Umbilical cord (tissue), 2 donors: ENCODE measurements around the gene GK2. TPM values are rescaled to one million over a fixed set of nuclear protein-coding genes. Genes with fewer than 3 reads are reported as not detected.

Experiments used
- DNase-seq: peaks from one replicate; pipeline ENCODE4 v3.0.0-alpha.2; 2015; ENCODE audit warnings: low spot score
- total RNA-seq: library from RNA; depleted of rRNA; stranded (reverse); fragments of >200 nt; gene quantifications from one replicate; pipeline ENCODE4 v1.2.3, GENCODE V29; 2014; ENCODE audit warnings: low replicate concordance; ENCODE audit not compliant: insufficient read depth

Gene GK2
- total RNA-seq, 1 donor from 2014 or later = 3.9 TPM

DNA sequence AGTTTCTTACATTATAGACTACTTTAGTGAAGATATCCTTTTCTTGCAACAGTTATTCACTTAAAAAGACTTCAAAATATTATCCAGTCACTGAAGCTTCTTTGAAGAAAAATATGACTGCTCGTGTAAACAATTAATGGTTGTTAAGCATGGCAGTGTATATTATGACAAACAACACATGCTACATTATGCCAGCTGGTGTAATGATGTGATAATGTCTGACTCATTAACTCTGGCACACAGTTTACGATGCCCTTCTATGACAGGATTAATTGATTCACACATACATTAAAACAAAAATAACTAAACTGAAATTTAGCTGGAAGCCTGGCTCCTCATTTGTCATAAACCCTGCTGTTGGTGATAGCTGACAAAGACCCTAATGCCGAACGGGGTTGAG lies 22.4 kb downstream of the GK2 start:
- DNase-seq = no peak

DNA sequence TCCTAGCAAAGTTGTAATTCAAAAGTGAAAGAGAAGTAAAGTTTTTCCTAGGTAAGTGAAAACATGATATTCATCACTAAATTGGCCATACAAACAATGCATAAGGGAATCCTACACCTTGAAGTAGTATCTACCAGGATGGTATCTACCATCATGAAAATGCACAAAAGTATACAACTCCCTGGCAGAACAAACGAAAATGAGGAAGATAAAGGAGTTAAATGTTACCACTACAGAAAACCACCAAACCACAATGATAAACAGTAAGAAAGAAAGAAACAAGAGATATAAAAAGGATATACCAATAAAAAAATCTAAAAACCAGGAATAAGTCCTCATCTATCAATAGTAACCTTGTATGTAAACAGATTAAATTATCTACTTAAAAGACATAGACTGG lies 26.9 kb downstream of the GK2 start:
- no peak for DNase-seq

- DNase-seq = no peak
Measured at GRCh38 chr4:79370026-79370425, 38.0 kb downstream of the GK2 start.

DNA sequence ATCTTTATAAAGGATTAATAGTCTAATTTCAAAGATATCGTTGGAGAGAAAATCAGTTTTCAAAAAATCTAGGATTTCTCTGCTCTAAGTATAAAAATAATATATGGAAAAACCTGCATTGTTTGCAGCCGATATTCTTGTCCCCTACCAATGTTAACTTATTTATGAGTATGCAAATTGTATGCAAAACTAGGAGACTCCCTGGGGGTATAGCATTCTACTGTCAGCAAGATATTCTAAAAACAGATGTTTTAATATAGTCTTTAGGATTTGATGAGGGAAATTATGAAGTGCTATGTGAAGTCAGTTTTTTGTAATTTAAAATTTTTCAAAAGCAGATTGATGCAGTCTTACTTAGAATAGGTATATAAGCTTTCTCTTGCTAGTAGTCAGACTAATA lies 40.9 kb downstream of the GK2 start:
- DNase-seq = no peak

DNA sequence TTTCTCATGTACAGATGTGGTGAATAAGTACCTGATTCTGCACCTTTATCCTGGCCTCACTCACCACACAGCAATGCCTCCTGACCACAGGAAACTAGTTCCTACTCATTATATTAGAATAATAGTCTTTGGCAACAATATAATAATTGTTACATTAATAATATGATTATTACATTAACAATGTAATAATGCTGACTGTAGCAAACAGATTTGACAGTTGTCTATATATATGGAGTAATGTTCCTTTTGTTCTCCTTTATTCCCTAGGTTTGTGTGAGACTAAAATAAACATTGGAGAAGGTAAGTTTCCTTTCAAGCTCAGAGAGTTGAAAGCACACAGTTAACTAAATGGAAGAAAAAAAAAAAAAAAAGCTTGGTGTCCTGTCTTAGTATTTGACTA lies 41.6 kb downstream of the GK2 start:
- DNase-seq = no peak

- no peak for DNase-seq
Measured at GRCh38 chr4:79364061-79364460, 44.0 kb downstream of the GK2 start.

DNA sequence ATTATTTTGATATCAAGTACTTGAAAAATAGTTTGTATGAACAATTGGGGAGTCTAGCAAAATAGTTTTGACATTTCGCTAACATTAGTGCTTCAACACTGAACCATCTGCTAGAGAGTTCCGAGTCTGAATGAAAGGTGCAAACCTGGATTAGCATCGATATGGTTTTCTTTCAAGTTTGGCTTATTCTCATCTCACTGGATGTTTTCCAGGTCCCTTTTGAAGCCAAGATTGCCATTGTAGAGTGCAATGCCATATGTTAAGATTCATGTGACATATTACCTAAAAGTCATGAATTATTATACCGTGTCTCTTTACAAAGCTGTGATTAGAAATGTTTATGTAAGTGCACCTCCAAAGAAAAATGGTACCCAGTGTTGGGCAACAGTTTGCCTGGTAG lies 45.4 kb downstream of the GK2 start:
- DNase-seq = no peak

- no peak for DNase-seq
Measured at GRCh38 chr4:79360006-79360405, 48.0 kb downstream of the GK2 start.

DNA sequence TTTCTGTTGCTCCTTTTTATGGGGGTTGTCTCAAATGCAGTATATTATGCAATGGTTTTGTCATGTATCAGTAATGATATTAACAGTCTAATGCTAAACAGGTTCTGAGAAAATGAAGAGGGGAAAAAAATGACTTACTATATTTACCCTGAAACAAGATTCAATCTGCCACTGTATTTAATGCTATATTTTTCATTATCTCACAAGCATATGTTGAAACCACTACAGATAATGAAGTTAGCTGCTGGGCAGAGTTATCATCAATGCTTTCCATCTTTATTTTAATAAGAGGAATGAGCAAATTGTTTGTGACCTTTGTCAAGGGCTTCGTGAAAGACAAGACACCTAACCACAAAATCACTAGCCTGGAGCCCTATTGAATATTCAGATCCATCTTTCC lies 49.6 kb downstream of the GK2 start:
- no peak for DNase-seq

- DNase-seq = no peak
Measured at GRCh38 chr4:79357365-79357764, 50.7 kb downstream of the GK2 start.

Other genes starting within 250 kb of the GK2 start
- gene NAA11, start 82.2 kb downstream of the GK2 start, total RNA-seq = 6.5 TPM